Astrocyte (in vitro differentiated cells and primary cell): ENCODE results near the gene KLHL22. TPM values are rescaled to one million over a fixed set of nuclear protein-coding genes. Genes with fewer than 3 reads are reported as not detected.

Experiments used
- DNase-seq: peaks from one replicate; pipeline ENCODE4 v3.0.0-alpha.2; 2010; ENCODE audit warnings: low read depth
- FAIRE-seq: peaks from 2 replicates; lab custom pipeline; 2011; peaks lifted over from hg19 to GRCh38; lab: Jason Lieb, UNC
- H2AFZ ChIP-seq: 2 replicates; pipeline ENCODE4 v1.6.0; 2012; ENCODE audit warnings: low read depth, low read length, inconsistent platforms
- H3K27ac ChIP-seq: 2 replicates; pipeline ENCODE4 v1.5.1; 2011; ENCODE audit warnings: low read depth, low read length, inconsistent platforms
- H3K27me3 ChIP-seq: 2 replicates; pipeline ENCODE4 v1.6.0; 2011; ENCODE audit warnings: low read length, inconsistent platforms; ENCODE audit not compliant: insufficient read depth
- H3K36me3 ChIP-seq: 2 replicates; pipeline ENCODE4 v1.5.1; 2011; ENCODE audit warnings: low read length, inconsistent platforms; ENCODE audit not compliant: insufficient read depth
- H3K4me1 ChIP-seq: 2 replicates; pipeline ENCODE4 v1.5.1; 2011; ENCODE audit warnings: low read length, inconsistent platforms; ENCODE audit not compliant: insufficient read depth
- H3K4me2 ChIP-seq: 2 replicates; pipeline ENCODE4 v1.6.0; 2012; ENCODE audit warnings: low read length, inconsistent platforms
- H3K4me3 ChIP-seq: 2 replicates; pipeline ENCODE4 v1.5.1; 2011; ENCODE audit warnings: low read depth, mild to moderate bottlenecking, low read length, inconsistent platforms; ENCODE audit not compliant: insufficient read depth
- H3K79me2 ChIP-seq: 2 replicates; pipeline ENCODE4 v1.6.0; 2012; ENCODE audit warnings: mild to moderate bottlenecking, low read length, inconsistent platforms; ENCODE audit not compliant: insufficient read depth
- H3K9ac ChIP-seq: 2 replicates; pipeline ENCODE4 v1.6.0; 2012; ENCODE audit warnings: mild to moderate bottlenecking, low read length, inconsistent platforms
- H3K9me3 ChIP-seq: 2 replicates; pipeline ENCODE4 v1.5.1; 2012; ENCODE audit warnings: low read depth, mild to moderate bottlenecking, low read length, inconsistent platforms; ENCODE audit not compliant: insufficient read depth
- H4K20me1 ChIP-seq: 2 replicates; pipeline ENCODE4 v1.6.0; 2012; ENCODE audit warnings: low read length, inconsistent platforms; ENCODE audit not compliant: insufficient read depth
- H3K27ac Mint-ChIP-seq: one replicate; pipeline ENCODE4 v1.8.0; 2021; ENCODE audit warnings: mild to moderate bottlenecking, mixed read lengths; ENCODE audit not compliant: unreplicated experiment
- H3K27me3 Mint-ChIP-seq: one replicate; pipeline ENCODE4 v1.8.0; 2021; ENCODE audit warnings: low read depth, mixed read lengths; ENCODE audit not compliant: unreplicated experiment
- H3K36me3 Mint-ChIP-seq: one replicate; pipeline ENCODE4 v1.8.0; 2021; ENCODE audit warnings: low read depth, mixed read lengths; ENCODE audit not compliant: unreplicated experiment
- H3K4me1 Mint-ChIP-seq: one replicate; pipeline ENCODE4 v1.8.0; 2021; ENCODE audit warnings: low read depth, mixed read lengths; ENCODE audit not compliant: unreplicated experiment
- H3K4me3 Mint-ChIP-seq: one replicate; pipeline ENCODE4 v1.8.0; 2021; ENCODE audit warnings: mild to moderate bottlenecking, moderate library complexity, mixed read lengths; ENCODE audit not compliant: unreplicated experiment
- H3K9me3 Mint-ChIP-seq: one replicate; pipeline ENCODE4 v1.8.0; 2021; ENCODE audit warnings: mild to moderate bottlenecking, mixed read lengths; ENCODE audit not compliant: unreplicated experiment
- CTCF ChIP-seq: IDR thresholded peaks from 2 replicates; pipeline ENCODE4 v1.5.1; 2011; ENCODE audit warnings: low read depth, mild to moderate bottlenecking, inconsistent platforms, low read length, moderate library complexity; ENCODE audit not compliant: insufficient read depth
- EZH2 ChIP-seq: IDR thresholded peaks from 2 replicates; pipeline ENCODE4 v1.6.1; 2012; ENCODE audit warnings: mild to moderate bottlenecking, low read length, inconsistent platforms; ENCODE audit not compliant: insufficient read depth
- total RNA-seq: library from RNA; stranded (reverse); gene quantifications from 2 replicates; pipeline ENCODE4 v1.2.1, GENCODE V29; 2021

Gene KLHL22
- total RNA-seq, 1 donor from 2014 or later: 14.0 TPM

GRCh38 chr22:20458530-20459151 is 37.0 kb downstream of the KLHL22 start:
- H3K4me3 Mint-ChIP-seq: no peak overlapping the region
- FAIRE-seq (no peak), DNase-seq (no peak)
- Histone ChIP-seq H3K4me2 (no peak overlapping the region), H3K79me2 (no peaks in the 10 kb centered on the region), H2AFZ (no peak overlapping the region), H3K4me1 (peaks cover 4% of the 10 kb centered on the region), H3K27ac (no peak overlapping the region), H3K36me3 (peaks cover 3% of the 10 kb centered on the region), H3K27me3 (no peaks in the 10 kb centered on the region), H3K4me3 (no peak overlapping the region), H3K9ac (no peak overlapping the region), H3K9me3 (no peaks in the 10 kb centered on the region), H4K20me1 (peaks cover 3% of the 10 kb centered on the region)
- no peaks in the 10 kb centered on the region for H3K9me3 Mint-ChIP-seq
- H3K27me3 Mint-ChIP-seq: peaks cover 2% of the 10 kb centered on the region
- no peaks in the 10 kb centered on the region for H3K4me1 Mint-ChIP-seq
- TF ChIP-seq CTCF: no peak
- no peak for TF ChIP-seq EZH2
- no peak overlapping the region for H3K27ac Mint-ChIP-seq
- peaks cover 4% of the 10 kb centered on the region for H3K36me3 Mint-ChIP-seq

GRCh38 chr22:20457506-20458240 is 37.9 kb downstream of the KLHL22 start:
- no peak overlapping the region for H3K27ac Mint-ChIP-seq
- no peak overlapping the region for H3K4me3 ChIP-seq
- H3K4me1 ChIP-seq: peaks cover 4% of the 10 kb centered on the region
- H3K9ac ChIP-seq: no peak overlapping the region
- peaks cover 3% of the 10 kb centered on the region for H4K20me1 ChIP-seq
- FAIRE-seq (no peak), DNase-seq (no peak)
- no peak overlapping the region for H3K27ac ChIP-seq
- no peaks in the 10 kb centered on the region for H3K4me1 Mint-ChIP-seq
- H3K36me3 ChIP-seq: peaks cover 2% of the 10 kb centered on the region
- H3K79me2 ChIP-seq: no peaks in the 10 kb centered on the region
- H3K36me3 Mint-ChIP-seq: peaks cover 4% of the 10 kb centered on the region
- H3K4me2 ChIP-seq: no peak overlapping the region
- H3K9me3 Mint-ChIP-seq: no peaks in the 10 kb centered on the region
- H3K4me3 Mint-ChIP-seq: no peak overlapping the region
- TF ChIP-seq EZH2: no peak
- TF ChIP-seq CTCF: no peak
- H3K9me3 ChIP-seq: no peaks in the 10 kb centered on the region
- peaks cover 2% of the 10 kb centered on the region for H3K27me3 Mint-ChIP-seq
- no peaks in the 10 kb centered on the region for H3K27me3 ChIP-seq
- H2AFZ ChIP-seq: no peak overlapping the region

- TF ChIP-seq EZH2: no peak
- TF ChIP-seq CTCF: no peak
- H4K20me1 ChIP-seq: peaks cover 3% of the 10 kb centered on the region
- peak overlapping the region; percentile 18 for H3K9ac ChIP-seq
- H3K9me3 ChIP-seq: no peaks in the 10 kb centered on the region
- H3K36me3 ChIP-seq: no peaks in the 10 kb centered on the region
- H3K27me3 ChIP-seq: no peaks in the 10 kb centered on the region
- H3K4me2 ChIP-seq: no peak overlapping the region
- H2AFZ ChIP-seq: peak overlapping the region; percentile 46
- Mint-ChIP-seq H3K36me3 (peaks cover 7% of the 10 kb centered on the region), H3K27me3 (peaks cover 2% of the 10 kb centered on the region), H3K27ac (no peak overlapping the region), H3K9me3 (no peaks in the 10 kb centered on the region), H3K4me1 (no peaks in the 10 kb centered on the region), H3K4me3 (no peak overlapping the region)
- FAIRE-seq (no peak), DNase-seq (no peak)
- no peak overlapping the region for H3K27ac ChIP-seq
- no peaks in the 10 kb centered on the region for H3K79me2 ChIP-seq
- peaks cover 4% of the 10 kb centered on the region for H3K4me1 ChIP-seq
- H3K4me3 ChIP-seq: no peak overlapping the region
These were observed 38.9 kb downstream of the KLHL22 start for GRCh38 chr22:20456722-20457076.
